HepG2 (cell line): ENCODE measurements around the gene CD28. TPM values are rescaled to one million over a fixed set of nuclear protein-coding genes. Genes with fewer than 3 reads are reported as not detected.

Experiments used
- BCL6 ChIP-seq: IDR thresholded peaks from 2 replicates; pipeline ENCODE4 v1.6.1; 2016; ENCODE audit warnings: missing genetic modification reagents, missing compliant biosample characterization
- E2F1 ChIP-seq: sonication (generic); formaldehyde crosslinking; IDR thresholded peaks from 2 replicates; pipeline ENCODE4 v1.5.0; 2020; ENCODE audit warnings: missing genetic modification reagents
- ETV5 ChIP-seq: IDR thresholded peaks from 2 replicates; pipeline ENCODE4 v1.6.1; 2018; ENCODE audit warnings: missing biosample characterization, missing genetic modification reagents, inconsistent platforms, borderline replicate concordance
- FOXA3 ChIP-seq: IDR thresholded peaks from 2 replicates; pipeline ENCODE4 v1.6.1; 2016; ENCODE audit warnings: missing genetic modification reagents, missing compliant biosample characterization
- KLF12 ChIP-seq: sonication (generic); formaldehyde crosslinking; IDR thresholded peaks from 2 replicates; pipeline ENCODE4 v1.4.0; 2020; ENCODE audit warnings: missing genetic modification reagents, borderline replicate concordance
- NFIC ChIP-seq: IDR thresholded peaks from 2 replicates; pipeline ENCODE4 v1.6.1; 2012; ENCODE audit warnings: mild to moderate bottlenecking, low read length, inconsistent platforms
- SALL2 ChIP-seq: sonication (generic); formaldehyde crosslinking; IDR thresholded peaks from 2 replicates; pipeline ENCODE4 v1.8.1; 2023; ENCODE audit warnings: mild to moderate bottlenecking, missing genetic modification reagents, inconsistent platforms
- SMAD3 ChIP-seq: sonication (generic); formaldehyde crosslinking; IDR thresholded peaks from 2 replicates; pipeline ENCODE4 v1.4.0; 2020; ENCODE audit warnings: missing genetic modification reagents
- SP4 ChIP-seq: sonication (generic); formaldehyde crosslinking; IDR thresholded peaks from 2 replicates; pipeline ENCODE4 v1.8.1; 2023; ENCODE audit warnings: mild to moderate bottlenecking, missing genetic modification reagents
- STAG1 ChIP-seq: sonication (generic); formaldehyde crosslinking; IDR thresholded peaks from 2 replicates; pipeline ENCODE4 v1.4.0; 2020; ENCODE audit warnings: missing genetic modification reagents
- TOE1 ChIP-seq: sonication (generic); formaldehyde crosslinking; IDR thresholded peaks from 2 replicates; pipeline ENCODE4 v1.4.0; 2020; ENCODE audit warnings: mild to moderate bottlenecking, missing genetic modification reagents
- TP53 ChIP-seq: sonication (generic); formaldehyde crosslinking; conservative IDR thresholded peaks from 2 replicates; pipeline ENCODE4 v1.4.0; 2020; ENCODE audit warnings: missing genetic modification reagents
- ZFP37 ChIP-seq: sonication (generic); formaldehyde crosslinking; IDR thresholded peaks from 2 replicates; pipeline ENCODE4 v1.4.0; 2020; ENCODE audit warnings: missing genetic modification reagents, borderline replicate concordance
- ZFP90 ChIP-seq: sonication (generic); formaldehyde crosslinking; IDR thresholded peaks from 2 replicates; pipeline ENCODE4 v1.8.0; 2022; ENCODE audit warnings: missing genetic modification reagents, mild to moderate bottlenecking, inconsistent platforms, borderline replicate concordance
- ZNF614 ChIP-seq: IDR thresholded peaks from 2 replicates; pipeline ENCODE4 v1.6.1; 2018; ENCODE audit warnings: missing biosample characterization, missing genetic modification reagents, inconsistent platforms, borderline replicate concordance
- ZNF772 ChIP-seq: sonication (generic); formaldehyde crosslinking; IDR thresholded peaks from 2 replicates; pipeline ENCODE4 v1.5.0; 2020; ENCODE audit warnings: mild to moderate bottlenecking, missing genetic modification reagents
- ZSCAN31 ChIP-seq: sonication (generic); formaldehyde crosslinking; IDR thresholded peaks from 2 replicates; pipeline ENCODE4 v1.5.0; 2020; ENCODE audit warnings: low read depth, mild to moderate bottlenecking, missing genetic modification reagents
- polyA plus RNA-seq, 8 experiments: library from polyadenylated mRNA; depleted of rRNA in 3 of 8; stranded (reverse) in 7 of 8; unstranded in 1 of 8; fragments of >200 nt; fragmentation: Illumina TruSeq in 4 of 8; extraction: Trizol in 4 of 8; gene quantifications; 2 replicates each; pipeline versions ENCODE4 v1.2.1 to v1.2.3, GENCODE V29; 2011 to 2016; ENCODE audit warnings: low read depth in 4 of 8, missing spikeins in 1 of 8, mixed read lengths in 1 of 8; ENCODE audit not compliant: insufficient read depth in 1 of 8
- total RNA-seq, 5 experiments: library from RNA; depleted of rRNA; stranded (reverse); fragments of >200 nt; fragmentation: Illumina TruSeq; extraction: Trizol; gene quantifications; 2 replicates each; pipeline ENCODE4 v1.2.3, GENCODE V29; 2016; ENCODE audit warnings: low read depth in 1 of 5
- TF ChIP-seq, protein P1 (sequence below): sonication (generic); formaldehyde crosslinking; conservative IDR thresholded peaks from 2 replicates; pipeline ENCODE4 v1.4.0; 2020; ENCODE audit warnings: missing genetic modification reagents
- TF ChIP-seq, protein P2 (sequence below): sonication (generic); formaldehyde crosslinking; IDR thresholded peaks from 2 replicates; pipeline ENCODE4 v1.4.0; 2020; ENCODE audit warnings: missing genetic modification reagents
- TF ChIP-seq, protein P3 (sequence below), 2 experiments: sonication (generic) in 1 of 2; formaldehyde crosslinking in 1 of 2; IDR thresholded peaks; 2 replicates each; pipeline versions ENCODE4 v1.4.0 to v1.6.1; 2018 to 2020; ENCODE audit warnings: missing genetic modification reagents in 2 of 2, borderline replicate concordance in 1 of 2, low read depth in 1 of 2, mild to moderate bottlenecking in 1 of 2, missing biosample characterization in 1 of 2
- TF ChIP-seq, protein P4 (sequence below): sonication (generic); formaldehyde crosslinking; IDR thresholded peaks from 2 replicates; pipeline ENCODE4 v1.4.0; 2020; ENCODE audit warnings: mild to moderate bottlenecking, missing genetic modification reagents

Gene CD28
- total and polyA plus RNA-seq, 2 of the 13 experiments (the other 11 are each of a cell fraction or from before 2014, with no cell fraction given): not detected

DNA sequence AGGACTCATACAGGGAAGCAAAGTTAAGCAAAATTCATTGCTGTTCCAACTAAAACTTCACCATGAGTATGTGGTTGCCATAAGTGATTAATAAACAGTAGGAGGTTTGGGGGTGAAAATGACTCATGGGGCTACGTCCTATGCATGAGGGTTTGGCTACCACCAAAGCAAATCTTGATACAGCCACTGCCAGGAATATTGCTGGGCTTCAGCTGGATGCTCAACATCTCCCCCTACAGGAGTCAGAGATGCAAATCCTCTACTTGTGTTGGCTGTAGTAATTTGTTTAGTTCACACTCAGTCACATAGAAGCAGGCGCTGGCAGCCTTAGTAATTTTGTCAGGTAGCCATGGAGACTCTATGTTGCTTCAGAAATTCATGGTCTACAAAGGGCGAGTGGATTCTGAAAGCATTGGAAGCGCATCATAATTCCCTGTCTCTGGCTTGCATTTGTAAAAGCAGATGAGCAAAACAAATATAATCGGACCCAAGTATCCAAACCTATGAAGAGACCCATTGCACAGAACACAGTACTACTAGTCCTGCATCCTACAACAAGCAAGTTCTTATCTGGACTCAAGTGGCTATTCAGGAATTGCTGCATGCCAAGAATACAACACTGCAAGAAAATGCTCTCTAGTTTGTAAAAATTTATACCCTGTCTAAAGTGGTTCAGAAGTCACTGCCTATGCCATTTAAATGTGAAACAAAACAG is 76.0 kb downstream of the CD28 start (continued):
- peak; percentile 26; the same call in 1 of the 2 replicates for TF ChIP-seq KLF12 (CRISPR knock-in tag)
- TF ChIP-seq, protein P1, sequence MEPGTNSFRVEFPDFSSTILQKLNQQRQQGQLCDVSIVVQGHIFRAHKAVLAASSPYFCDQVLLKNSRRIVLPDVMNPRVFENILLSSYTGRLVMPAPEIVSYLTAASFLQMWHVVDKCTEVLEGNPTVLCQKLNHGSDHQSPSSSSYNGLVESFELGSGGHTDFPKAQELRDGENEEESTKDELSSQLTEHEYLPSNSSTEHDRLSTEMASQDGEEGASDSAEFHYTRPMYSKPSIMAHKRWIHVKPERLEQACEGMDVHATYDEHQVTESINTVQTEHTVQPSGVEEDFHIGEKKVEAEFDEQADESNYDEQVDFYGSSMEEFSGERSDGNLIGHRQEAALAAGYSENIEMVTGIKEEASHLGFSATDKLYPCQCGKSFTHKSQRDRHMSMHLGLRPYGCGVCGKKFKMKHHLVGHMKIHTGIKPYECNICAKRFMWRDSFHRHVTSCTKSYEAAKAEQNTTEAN (CRISPR knock-in tag): peak; percentile 45; the same call in 1 of the 2 replicates
- TF ChIP-seq, protein P2, sequence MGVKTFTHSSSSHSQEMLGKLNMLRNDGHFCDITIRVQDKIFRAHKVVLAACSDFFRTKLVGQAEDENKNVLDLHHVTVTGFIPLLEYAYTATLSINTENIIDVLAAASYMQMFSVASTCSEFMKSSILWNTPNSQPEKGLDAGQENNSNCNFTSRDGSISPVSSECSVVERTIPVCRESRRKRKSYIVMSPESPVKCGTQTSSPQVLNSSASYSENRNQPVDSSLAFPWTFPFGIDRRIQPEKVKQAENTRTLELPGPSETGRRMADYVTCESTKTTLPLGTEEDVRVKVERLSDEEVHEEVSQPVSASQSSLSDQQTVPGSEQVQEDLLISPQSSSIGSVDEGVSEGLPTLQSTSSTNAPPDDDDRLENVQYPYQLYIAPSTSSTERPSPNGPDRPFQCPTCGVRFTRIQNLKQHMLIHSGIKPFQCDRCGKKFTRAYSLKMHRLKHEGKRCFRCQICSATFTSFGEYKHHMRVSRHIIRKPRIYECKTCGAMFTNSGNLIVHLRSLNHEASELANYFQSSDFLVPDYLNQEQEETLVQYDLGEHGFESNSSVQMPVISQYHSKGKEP: no peak
- TF ChIP-seq BCL6 (CRISPR knock-in tag): 0 out of 2 replicates have a peak, but pooled peaks have one; percentile 30
- no peak for TF ChIP-seq SP4 (CRISPR knock-in tag)
- 0 out of 2 replicates have a peak, but pooled peaks have one; percentile 28 for TF ChIP-seq E2F1 (CRISPR knock-in tag)
- 0 out of 2 replicates have a peak, but pooled peaks have one; percentile 49 for TF ChIP-seq TP53 (CRISPR knock-in tag)
- 0 out of 2 replicates have a peak, but pooled peaks have one; percentile 39 for TF ChIP-seq ZFP90 (CRISPR knock-in tag)
- peak; percentile 64 for TF ChIP-seq STAG1 (CRISPR knock-in tag)
- TF ChIP-seq TOE1 (CRISPR knock-in tag): no peak
- no peak for TF ChIP-seq ZSCAN31 (CRISPR knock-in tag)
- TF ChIP-seq NFIC: no peak
- TF ChIP-seq, protein P3, sequence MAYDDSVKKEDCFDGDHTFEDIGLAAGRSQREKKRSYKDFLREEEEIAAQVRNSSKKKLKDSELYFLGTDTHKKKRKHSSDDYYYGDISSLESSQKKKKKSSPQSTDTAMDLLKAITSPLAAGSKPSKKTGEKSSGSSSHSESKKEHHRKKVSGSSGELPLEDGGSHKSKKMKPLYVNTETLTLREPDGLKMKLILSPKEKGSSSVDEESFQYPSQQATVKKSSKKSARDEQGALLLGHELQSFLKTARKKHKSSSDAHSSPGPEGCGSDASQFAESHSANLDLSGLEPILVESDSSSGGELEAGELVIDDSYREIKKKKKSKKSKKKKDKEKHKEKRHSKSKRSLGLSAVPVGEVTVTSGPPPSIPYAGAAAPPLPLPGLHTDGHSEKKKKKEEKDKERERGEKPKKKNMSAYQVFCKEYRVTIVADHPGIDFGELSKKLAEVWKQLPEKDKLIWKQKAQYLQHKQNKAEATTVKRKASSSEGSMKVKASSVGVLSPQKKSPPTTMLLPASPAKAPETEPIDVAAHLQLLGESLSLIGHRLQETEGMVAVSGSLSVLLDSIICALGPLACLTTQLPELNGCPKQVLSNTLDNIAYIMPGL (CRISPR knock-in tag; IDR thresholded peaks at IDR 0.05; ENCODE audit: borderline replicate concordance in 1 of 2, low read depth in 1 of 2): 0 out of 4 replicates have a peak, but pooled peaks of 1 of the 2 experiments have one; percentile 24
- 0 out of 2 replicates have a peak, but pooled peaks have one; percentile 28 for TF ChIP-seq ZFP37 (CRISPR knock-in tag)
- TF ChIP-seq, protein P4, sequence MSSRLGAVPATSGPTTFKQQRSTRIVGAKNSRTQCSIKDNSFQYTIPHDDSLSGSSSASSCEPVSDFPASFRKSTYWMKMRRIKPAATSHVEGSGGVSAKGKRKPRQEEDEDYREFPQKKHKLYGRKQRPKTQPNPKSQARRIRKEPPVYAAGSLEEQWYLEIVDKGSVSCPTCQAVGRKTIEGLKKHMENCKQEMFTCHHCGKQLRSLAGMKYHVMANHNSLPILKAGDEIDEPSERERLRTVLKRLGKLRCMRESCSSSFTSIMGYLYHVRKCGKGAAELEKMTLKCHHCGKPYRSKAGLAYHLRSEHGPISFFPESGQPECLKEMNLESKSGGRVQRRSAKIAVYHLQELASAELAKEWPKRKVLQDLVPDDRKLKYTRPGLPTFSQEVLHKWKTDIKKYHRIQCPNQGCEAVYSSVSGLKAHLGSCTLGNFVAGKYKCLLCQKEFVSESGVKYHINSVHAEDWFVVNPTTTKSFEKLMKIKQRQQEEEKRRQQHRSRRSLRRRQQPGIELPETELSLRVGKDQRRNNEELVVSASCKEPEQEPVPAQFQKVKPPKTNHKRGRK (CRISPR knock-in tag): no peak
- TF ChIP-seq ZNF614 (CRISPR knock-in tag): peak; percentile 50; the same call in 1 of the 2 replicates
- 0 out of 2 replicates have a peak, but pooled peaks have one; percentile 17 for TF ChIP-seq FOXA3 (CRISPR knock-in tag)
- 0 out of 2 replicates have a peak, but pooled peaks have one; percentile 49 for TF ChIP-seq SMAD3 (CRISPR knock-in tag)
- no peak for TF ChIP-seq ZNF772 (CRISPR knock-in tag)
- no peak for TF ChIP-seq ETV5
- 0 out of 2 replicates have a peak, but pooled peaks have one; percentile 35 for TF ChIP-seq SALL2 (CRISPR knock-in tag)
